Measurements from ENCODE around the gene TMEM184B.

The TMEM184B gene

GRCh38 chr22:38305471-38306448 lies 33.0 kb upstream of the TMEM184B start:
- DNase-seq, result peak; percentile 52

DNA sequence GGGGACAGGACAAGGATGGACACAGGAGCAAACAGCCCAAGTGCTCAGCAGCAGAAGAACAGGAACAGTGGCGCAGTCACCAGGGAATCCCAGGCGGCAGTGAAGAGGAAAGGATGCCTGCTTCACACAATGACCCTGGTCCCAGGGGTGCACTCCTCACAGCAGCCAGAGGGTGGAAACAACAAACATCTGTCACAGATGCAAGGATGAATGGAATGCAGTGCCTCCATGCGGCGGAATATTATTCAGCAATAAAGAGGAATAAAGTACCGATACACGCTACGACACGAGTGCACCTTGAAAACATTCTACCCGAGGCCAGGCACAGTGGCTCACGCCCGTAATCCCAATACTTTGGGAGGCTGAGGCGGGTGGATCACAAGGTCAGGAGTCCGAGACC lies 31.7 kb upstream of the TMEM184B start:
- DNase-seq, result no peak

DNA sequence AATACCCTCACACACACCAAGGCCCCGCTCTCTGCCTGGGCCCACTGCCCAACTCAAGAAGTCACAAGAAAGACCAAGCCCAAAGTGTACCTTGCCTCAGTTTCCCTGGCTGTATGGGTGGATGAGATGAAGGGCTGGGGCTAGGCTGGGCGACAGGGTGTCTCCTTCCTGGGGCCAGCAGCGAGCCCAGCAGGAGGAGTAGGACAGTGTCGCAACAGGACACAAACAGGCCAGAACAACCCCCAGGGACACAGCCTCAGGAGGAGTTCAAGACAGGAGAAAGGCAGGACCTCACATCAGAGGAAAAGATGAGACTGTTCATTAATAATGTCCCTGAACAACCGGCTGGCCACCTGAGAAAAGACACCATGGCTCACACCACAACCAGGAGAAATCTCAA lies 31.2 kb upstream of the TMEM184B start:
- DNase-seq, result no peak

DNA sequence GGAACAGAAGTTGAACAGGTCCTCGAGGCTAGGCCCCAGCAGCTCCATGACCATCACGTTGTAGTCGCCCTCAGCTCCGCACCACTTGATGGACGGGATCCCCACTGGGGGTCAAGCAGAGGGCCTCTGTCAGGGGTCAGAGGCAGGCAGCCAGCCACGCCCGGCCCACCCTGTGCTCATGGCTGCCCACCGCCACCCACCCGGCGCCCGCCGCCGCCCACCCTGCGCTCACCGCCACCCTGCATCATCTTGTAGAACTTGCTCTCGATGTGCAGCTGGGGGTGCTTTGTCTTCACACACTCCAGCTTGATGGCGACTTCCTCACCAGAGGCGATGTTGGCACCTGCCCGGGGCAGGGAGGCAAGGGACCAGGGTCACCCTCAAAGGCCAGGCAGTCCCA lies 30.1 kb upstream of the TMEM184B start:
- no peak for DNase-seq

GRCh38 chr22:38300946-38301345 lies 28.1 kb upstream of the TMEM184B start:
- no peak for DNase-seq

GRCh38 chr22:38300197-38300945 lies 27.6 kb upstream of the TMEM184B start:
- no peak for DNase-seq

- no peak for DNase-seq
Observed at GRCh38 chr22:38299770-38300102, 26.9 kb upstream of the TMEM184B start.

GRCh38 chr22:38298312-38299005 lies 25.6 kb upstream of the TMEM184B start:
- DNase-seq, result peak; percentile 44

DNA sequence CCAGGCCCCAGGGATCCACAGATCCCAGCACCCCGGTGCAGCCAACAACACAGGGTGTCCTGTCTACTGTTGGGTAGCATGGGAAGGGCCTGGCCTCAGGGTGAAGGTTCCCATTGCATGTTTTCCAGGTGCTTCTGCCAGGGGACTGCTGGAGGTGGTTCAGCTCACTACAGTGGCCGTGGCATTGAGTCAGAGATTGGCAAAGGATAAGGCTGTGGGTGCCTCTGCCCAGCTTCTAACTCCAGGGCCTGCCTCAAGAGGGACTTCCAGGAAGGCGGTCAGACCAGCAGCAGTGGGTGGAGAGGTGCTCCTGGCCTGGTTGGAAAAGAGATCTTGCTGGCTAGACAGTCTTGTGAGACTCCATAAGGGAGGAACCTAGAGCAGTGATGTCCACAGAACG lies 23.6 kb upstream of the TMEM184B start:
- no peak for DNase-seq

DNA sequence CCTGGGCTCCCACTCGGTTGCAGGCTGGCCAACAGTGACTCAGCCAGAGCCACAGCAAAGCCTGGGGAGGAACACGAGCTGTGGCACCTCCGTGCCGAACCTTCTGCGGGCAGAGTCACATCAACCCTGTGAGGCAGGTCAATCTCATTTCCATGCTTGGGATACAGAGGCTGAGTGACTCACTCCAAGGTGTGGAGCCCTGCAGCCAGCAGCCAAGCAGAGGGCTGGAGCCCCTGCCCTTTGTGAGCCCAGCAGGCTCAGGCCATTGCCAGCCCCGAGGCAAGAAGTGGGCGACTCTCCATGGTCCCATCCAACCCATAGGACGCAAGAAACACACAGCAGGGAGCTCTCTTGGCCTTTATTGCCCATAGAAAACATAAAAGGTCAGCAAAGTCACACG lies 23.1 kb upstream of the TMEM184B start:
- no peak for DNase-seq

DNA sequence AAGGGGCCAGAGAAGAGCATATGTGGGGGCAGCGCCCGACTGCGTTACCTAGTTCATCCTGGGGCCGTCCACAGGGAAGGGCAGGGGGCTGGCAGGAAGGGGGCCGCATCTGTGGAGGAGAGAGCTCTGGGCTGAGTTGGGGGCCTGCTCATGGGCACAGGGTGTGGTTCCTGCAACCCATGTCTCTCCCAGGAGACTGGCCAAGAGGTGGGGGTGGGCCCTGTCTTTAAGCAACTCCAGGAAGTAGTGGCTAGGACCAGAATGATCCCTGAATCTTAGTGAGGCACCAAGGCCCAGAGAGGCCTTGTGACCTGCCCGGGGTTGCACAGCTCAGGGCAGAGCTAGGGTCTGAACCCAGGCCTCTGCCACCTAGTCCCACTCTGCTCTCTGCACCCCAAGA lies 22.5 kb upstream of the TMEM184B start:
- no peak for DNase-seq

- DNase-seq, result no peak
Observed at GRCh38 chr22:38294193-38294592, 21.4 kb upstream of the TMEM184B start.

- no peak for DNase-seq
Observed at GRCh38 chr22:38292694-38293093, 19.9 kb upstream of the TMEM184B start.

DNA sequence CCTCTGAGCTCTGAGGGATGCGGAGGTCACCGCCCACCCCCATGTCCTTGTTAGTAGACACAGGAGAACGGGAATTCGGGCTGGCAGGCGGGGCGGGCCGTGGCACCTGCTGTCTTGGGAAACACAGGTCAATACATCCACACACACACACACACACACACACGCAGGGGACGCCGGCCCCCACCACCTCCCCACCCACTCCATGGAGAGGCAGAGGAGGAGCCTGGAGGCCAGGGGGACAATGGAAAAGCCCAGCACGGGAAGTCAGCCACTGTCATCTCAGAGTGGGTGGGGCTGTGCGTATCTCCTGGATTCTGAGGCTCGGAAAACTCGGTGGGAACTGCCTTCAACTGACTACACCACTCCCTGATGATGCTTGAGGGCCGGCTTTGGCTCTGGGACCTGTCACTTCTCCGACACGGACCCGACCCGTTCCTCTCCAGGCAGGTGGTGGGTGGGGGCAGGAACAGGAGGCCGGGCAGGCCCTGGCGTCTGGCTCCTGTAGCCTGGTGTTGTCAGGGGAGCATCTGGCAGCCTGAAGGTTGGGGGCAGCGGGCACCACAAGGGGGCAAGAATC lies 18.5 kb upstream of the TMEM184B start:
- DNase-seq, result no peak

GRCh38 chr22:38290347-38290746 lies 17.5 kb upstream of the TMEM184B start:
- DNase-seq, result no peak

DNA sequence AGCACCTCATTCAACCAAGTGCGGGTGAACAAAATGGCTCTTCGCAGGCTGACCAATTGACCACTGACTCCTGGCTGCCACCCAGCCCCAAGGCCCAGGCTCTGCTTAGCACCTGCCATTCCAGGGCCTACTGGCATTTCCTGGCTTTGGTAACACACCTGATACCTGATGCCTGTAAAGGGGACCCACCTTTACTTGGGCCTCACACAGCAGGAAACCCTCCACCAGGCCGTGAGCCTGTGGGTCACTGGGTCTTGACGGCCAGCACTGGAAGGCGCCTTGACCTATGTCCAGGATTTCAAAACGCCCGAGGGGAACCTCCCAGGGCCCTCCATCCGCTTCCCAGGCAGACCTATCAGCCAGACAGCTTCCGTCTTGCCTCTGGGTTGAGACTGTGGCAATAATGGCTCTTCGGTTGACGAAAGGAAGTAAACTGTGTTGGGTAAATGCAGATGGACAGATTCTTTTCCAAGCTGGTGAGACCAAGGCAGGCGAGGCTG lies 16.8 kb upstream of the TMEM184B start:
- DNase-seq, result no peak

GRCh38 chr22:38286915-38287669 lies 14.3 kb upstream of the TMEM184B start:
- no peak for DNase-seq

GRCh38 chr22:38285018-38285417 lies 12.2 kb upstream of the TMEM184B start:
- DNase-seq, result no peak

DNA sequence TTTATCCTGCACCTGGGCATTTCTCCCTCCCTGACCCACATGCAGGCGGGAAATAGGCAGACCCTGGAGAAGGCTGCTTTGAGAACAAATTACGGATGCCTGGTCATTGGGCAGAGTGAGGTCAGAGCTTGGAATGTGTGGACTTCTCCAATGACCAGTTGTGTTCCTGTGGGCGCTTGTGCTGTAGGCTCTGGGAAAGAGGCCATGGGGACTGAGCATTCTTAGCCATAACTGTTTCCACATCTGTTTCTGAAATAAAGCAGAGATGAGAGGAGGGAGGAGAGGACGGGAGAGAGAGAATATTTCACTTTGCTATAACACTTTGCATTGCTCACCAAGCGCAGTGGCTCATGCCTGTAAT lies 11.2 kb upstream of the TMEM184B start:
- no peak for DNase-seq

DNA sequence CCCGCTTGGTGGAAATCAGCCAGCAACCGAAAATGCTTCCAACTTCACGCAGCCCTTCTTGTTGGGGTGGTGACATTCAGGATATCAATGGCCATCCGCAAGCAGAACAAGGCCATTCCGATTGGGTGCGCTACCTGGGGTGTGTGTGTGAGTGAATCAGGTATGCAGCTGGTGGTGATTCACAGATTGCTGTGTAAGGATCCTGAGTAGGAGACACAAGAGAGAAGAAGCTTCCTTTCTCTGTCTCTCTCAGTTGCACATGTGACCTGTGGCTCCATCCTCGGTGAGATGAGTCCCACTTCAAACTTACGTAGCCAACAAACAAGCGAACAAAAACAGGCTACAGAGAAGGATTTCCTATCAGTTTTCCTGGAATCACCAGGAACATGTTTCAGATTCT lies 9.6 kb upstream of the TMEM184B start:
- no peak for DNase-seq

DNA sequence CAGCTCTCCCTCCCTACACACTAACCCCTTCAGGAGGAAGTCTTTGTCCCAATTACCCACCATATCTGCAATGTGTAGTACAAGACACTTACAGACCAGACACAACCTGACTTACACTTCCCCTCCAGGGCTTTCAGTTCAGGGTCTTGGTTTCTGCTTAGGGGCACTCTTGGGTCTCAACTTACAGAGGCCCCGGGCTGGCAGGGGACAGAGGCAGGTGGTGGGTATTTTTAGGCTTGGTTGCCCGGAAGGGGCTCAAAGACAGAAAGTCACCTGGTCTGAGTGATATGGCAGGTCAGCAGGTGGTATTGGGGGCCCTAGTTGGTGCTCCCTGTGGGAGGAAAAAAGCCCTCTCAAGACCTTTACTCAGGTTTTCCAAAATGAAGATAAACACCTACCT lies 3.4 kb upstream of the TMEM184B start:
- DNase-seq, result no peak

DNA sequence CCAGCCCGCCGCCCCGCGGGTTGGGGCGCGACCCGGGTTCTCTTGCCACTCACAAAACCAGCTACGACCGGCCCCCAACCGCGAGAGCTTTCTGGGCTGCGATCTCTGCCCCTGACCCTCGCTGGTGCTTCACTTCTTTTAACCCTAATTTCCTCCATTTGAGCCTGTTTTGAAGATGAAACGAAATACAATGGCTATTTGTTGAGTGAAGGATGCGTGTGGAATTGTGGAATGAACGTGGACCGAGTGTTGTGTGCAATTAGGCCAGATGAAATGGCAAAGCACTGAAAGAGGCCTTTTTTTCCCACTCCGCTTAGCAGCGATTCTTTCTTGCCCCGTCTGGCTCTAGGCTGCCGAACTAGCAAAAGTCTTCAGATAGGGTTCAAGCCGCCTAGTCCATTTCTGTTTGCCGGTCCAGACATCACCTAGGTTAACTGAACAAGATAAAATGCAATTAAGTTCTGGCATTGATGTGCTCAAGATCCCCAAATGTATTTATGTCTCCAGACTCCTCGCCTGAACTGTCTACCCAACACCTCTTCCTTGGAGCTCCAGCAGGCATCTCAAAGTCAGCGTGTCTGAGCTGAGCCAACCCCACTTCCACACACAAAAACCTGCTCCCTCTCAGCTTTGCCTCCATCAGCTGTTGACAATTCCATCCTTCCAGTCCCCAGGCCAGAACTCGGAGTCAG lies 471 bp upstream of the TMEM184B start:
- no peak for DNase-seq

All from CD4-positive, alpha-beta T cell treated with Interleukin-10 for 1 hour (primary cell).